Stimulated activated CD4-positive, alpha-beta T cell treated with anti-CD3 and anti-CD28 coated beads, Interleukin-4, amount 100 ng/mL, for 4 hours (primary cell): ENCODE results near the gene PPARA.

ENCODE experiments used
- DNase-seq, 2 experiments: peaks; one replicate each; pipeline ENCODE4 v3.0.0-alpha.2; 2020

Gene PPARA

GRCh38 chr22:46146329-46146728 lies 4.0 kb upstream of the PPARA start:
- no peak for DNase-seq

GRCh38 chr22:46147061-46147460 lies 3.3 kb upstream of the PPARA start:
- DNase-seq: no peak

- DNase-seq: no peak
Observed at GRCh38 chr22:46147471-46148267, 2.7 kb upstream of the PPARA start.

- no peak for DNase-seq
Observed at GRCh38 chr22:46148336-46148735, 2.0 kb upstream of the PPARA start.

GRCh38 chr22:46148816-46149511 lies 1.4 kb upstream of the PPARA start:
- peak in 1 of 2 experiments; percentile 17 for DNase-seq

GRCh38 chr22:46149512-46150033 lies 753 bp upstream of the PPARA start:
- DNase-seq: peak; percentile 7 to 27

- peak; percentile 46 to 54 for DNase-seq
Observed at GRCh38 chr22:46150655-46151477, 540 bp downstream of the PPARA start.

GRCh38 chr22:46153930-46154329 lies 3.6 kb downstream of the PPARA start:
- DNase-seq: no peak

GRCh38 chr22:46156031-46156430 lies 5.7 kb downstream of the PPARA start:
- no peak for DNase-seq

GRCh38 chr22:46158283-46158682 lies 8.0 kb downstream of the PPARA start:
- no peak for DNase-seq

- DNase-seq: no peak
Observed at GRCh38 chr22:46159212-46159611, 8.9 kb downstream of the PPARA start.

GRCh38 chr22:46159777-46160176 lies 9.5 kb downstream of the PPARA start:
- DNase-seq: no peak

GRCh38 chr22:46162285-46162684 lies 12.0 kb downstream of the PPARA start:
- DNase-seq: no peak

GRCh38 chr22:46162771-46163556 lies 12.6 kb downstream of the PPARA start:
- DNase-seq: no peak

- no peak for DNase-seq
Observed at GRCh38 chr22:46163557-46163888, 13.2 kb downstream of the PPARA start.

- no peak for DNase-seq
Observed at GRCh38 chr22:46165977-46166376, 15.7 kb downstream of the PPARA start.

GRCh38 chr22:46169628-46170027 lies 19.3 kb downstream of the PPARA start:
- no peak for DNase-seq

- no peak for DNase-seq
Observed at GRCh38 chr22:46171940-46172339, 21.6 kb downstream of the PPARA start.

GRCh38 chr22:46172522-46173110 lies 22.3 kb downstream of the PPARA start:
- DNase-seq: no peak

GRCh38 chr22:46173152-46173551 lies 22.8 kb downstream of the PPARA start:
- no peak for DNase-seq

- no peak for DNase-seq
Observed at GRCh38 chr22:46175631-46176030, 25.3 kb downstream of the PPARA start.

- no peak for DNase-seq
Observed at GRCh38 chr22:46176508-46177003, 26.2 kb downstream of the PPARA start.
